GM12878 (cell line): ENCODE results near the gene ARF3.

Source experiments
- BCL3 ChIP-seq: IDR thresholded peaks from 2 replicates; pipeline ENCODE4 v1.6.1; 2011; ENCODE audit warnings: borderline replicate concordance, low read depth, mild to moderate bottlenecking, moderate library complexity, low read length; ENCODE audit not compliant: insufficient read depth, poor library complexity, severe bottlenecking
- CHD2 ChIP-seq: IDR thresholded peaks from 2 replicates; pipeline ENCODE4 v1.6.1; 2011; ENCODE audit warnings: low read depth, low read length, improper control_type of control experiment, borderline replicate concordance
- CREB1 ChIP-seq: IDR thresholded peaks from 2 replicates; pipeline ENCODE4 v1.6.1; 2012; ENCODE audit warnings: low read depth, mild to moderate bottlenecking, inconsistent platforms
- CREM ChIP-seq: IDR thresholded peaks from 2 replicates; pipeline ENCODE4 v1.6.1; 2014; ENCODE audit warnings: antibody characterized with exemption, low read depth
- CTCF ChIP-seq, 3 experiments: IDR thresholded peaks in 2 of 3; conservative IDR thresholded peaks in 1 of 3; 2 replicates each; pipeline ENCODE4 v1.5.1; 2011; ENCODE audit warnings: low read depth in 3 of 3, low read length in 3 of 3, mild to moderate bottlenecking in 3 of 3, control low read depth in 2 of 3, moderate library complexity in 2 of 3, inconsistent platforms in 1 of 3, mixed read lengths in 1 of 3; ENCODE audit not compliant: control insufficient read depth in 2 of 3, insufficient read depth in 1 of 3; ENCODE audit errors: extremely low read depth in 1 of 3
- DPF2 ChIP-seq: fragments of 450-650 bp; IDR thresholded peaks from 2 replicates; pipeline ENCODE4 v1.6.1; 2017; ENCODE audit warnings: mild to moderate bottlenecking
- POLR2A ChIP-seq: IDR thresholded peaks from 2 replicates; pipeline ENCODE4 v1.6.1; 2011; ENCODE audit warnings: low read depth, mild to moderate bottlenecking, low read length
- TBL1XR1 ChIP-seq: IDR thresholded peaks from 2 replicates; pipeline ENCODE4 v1.6.1; 2012; ENCODE audit warnings: low read depth, low read length, improper control_type of control experiment
- ZBED1 ChIP-seq: IDR thresholded peaks from 2 replicates; pipeline ENCODE4 v1.6.1; 2016; ENCODE audit warnings: borderline replicate concordance
- TF ChIP-seq, protein P1 (sequence below): fragments of 450-650 bp; IDR thresholded peaks from 2 replicates; pipeline ENCODE4 v1.6.1; 2016; ENCODE audit warnings: mild to moderate bottlenecking, moderate library complexity, borderline replicate concordance

DNA sequence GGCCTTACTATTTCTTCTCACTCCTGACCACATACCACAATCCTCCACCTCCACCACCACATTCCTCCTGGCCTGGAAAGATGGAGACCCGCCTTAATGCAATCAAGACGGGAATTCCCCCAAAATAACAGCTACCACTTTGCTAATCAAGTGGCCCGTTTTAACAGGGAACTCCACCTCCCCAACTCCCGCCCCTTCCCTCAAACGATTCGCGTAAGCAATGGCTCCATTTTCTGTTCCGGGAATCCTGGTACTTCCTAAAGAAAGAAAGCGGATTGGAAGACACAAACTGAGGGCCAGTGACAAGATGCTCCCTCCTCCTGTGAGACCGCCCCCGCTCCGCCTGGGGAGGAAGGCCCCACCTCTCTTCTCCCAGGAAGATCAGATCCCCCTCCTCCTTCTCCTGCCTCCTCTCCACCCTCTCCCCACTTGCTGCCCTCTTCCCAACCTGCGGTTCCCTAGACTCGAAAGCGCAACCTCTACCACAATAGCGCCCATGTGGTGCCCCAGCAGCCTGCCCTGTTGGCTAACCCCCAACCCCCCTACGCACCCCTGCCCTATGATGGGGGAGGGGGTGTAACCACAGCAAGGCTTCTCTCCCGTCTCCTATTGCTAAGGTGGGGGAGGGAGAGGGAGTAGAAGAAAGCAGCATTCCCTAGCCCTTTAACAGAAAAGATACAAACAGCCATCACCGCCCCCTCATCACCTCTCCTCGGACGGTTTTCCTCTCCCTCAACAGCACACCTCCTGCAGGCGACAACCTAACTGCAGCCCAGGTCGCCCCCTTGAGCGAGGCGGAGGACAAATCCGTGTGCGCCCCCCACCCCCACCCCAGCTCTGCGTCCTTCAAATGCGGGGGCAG lies 777 bp downstream of the ARF3 start:
- no peak for TF ChIP-seq TBL1XR1
- TF ChIP-seq CTCF (IDR thresholded peaks at IDR 0.05 in 2 of 3, conservative IDR thresholded peaks at IDR 0.05 in 1 of 3; ENCODE audit: control insufficient read depth in 2 of 3, extremely low read depth in 1 of 3, insufficient read depth in 1 of 3, low read depth in 3 of 3, low read length in 3 of 3), result no peak
- 0 out of 2 replicates have a peak, but pooled peaks have one; percentile 32 for TF ChIP-seq CREB1
- no peak for TF ChIP-seq BCL3
- TF ChIP-seq, protein P1, sequence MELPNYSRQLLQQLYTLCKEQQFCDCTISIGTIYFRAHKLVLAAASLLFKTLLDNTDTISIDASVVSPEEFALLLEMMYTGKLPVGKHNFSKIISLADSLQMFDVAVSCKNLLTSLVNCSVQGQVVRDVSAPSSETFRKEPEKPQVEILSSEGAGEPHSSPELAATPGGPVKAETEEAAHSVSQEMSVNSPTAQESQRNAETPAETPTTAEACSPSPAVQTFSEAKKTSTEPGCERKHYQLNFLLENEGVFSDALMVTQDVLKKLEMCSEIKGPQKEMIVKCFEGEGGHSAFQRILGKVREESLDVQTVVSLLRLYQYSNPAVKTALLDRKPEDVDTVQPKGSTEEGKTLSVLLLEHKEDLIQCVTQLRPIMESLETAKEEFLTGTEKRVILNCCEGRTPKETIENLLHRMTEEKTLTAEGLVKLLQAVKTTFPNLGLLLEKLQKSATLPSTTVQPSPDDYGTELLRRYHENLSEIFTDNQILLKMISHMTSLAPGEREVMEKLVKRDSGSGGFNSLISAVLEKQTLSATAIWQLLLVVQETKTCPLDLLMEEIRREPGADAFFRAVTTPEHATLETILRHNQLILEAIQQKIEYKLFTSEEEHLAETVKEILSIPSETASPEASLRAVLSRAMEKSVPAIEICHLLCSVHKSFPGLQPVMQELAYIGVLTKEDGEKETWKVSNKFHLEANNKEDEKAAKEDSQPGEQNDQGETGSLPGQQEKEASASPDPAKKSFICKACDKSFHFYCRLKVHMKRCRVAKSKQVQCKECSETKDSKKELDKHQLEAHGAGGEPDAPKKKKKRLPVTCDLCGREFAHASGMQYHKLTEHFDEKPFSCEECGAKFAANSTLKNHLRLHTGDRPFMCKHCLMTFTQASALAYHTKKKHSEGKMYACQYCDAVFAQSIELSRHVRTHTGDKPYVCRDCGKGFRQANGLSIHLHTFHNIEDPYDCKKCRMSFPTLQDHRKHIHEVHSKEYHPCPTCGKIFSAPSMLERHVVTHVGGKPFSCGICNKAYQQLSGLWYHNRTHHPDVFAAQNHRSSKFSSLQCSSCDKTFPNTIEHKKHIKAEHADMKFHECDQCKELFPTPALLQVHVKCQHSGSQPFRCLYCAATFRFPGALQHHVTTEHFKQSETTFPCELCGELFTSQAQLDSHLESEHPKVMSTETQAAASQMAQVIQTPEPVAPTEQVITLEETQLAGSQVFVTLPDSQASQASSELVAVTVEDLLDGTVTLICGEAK, result no peak
- no peak for TF ChIP-seq CREM
- TF ChIP-seq POLR2A, result no peak
- TF ChIP-seq DPF2, result peak; percentile 22
- no peak for TF ChIP-seq ZBED1
- no peak; the same call in 1 of the 2 replicates for TF ChIP-seq CHD2
